ENCODE data around the gene GPR87.

Gene GPR87

GRCh38 chr3:151307583-151308488, 8.8 kb downstream of the GPR87 start:
- ChIA-PET POLR2A (no interaction called here), CTCF (interaction anchor here (1.1 to 3.2 kb wide), 2 partner anchors 19 to 140 kb away, joined by 3 to 8 read pairs; no protein-coding TSS in a partner anchor)
- no peak for TF ChIP-seq ZNF501 (tag by site-specific recombination; IDR thresholded peaks at IDR 0.05)
- no peak for TF ChIP-seq SP7 (tag by site-specific recombination; IDR thresholded peaks at IDR 0.05)
- TF ChIP-seq ZNF423 (tag by site-specific recombination; IDR thresholded peaks at IDR 0.05) = no peak
- no peak for TF ChIP-seq PRDM10 (tag by site-specific recombination; IDR thresholded peaks at IDR 0.05)
- no peak for TF ChIP-seq BCL6B (tag by site-specific recombination; IDR thresholded peaks at IDR 0.05)
- no peaks in the 10 kb centered on the region for H3K9me3 ChIP-seq (ENCODE audit: control insufficient read depth, insufficient read depth, low read depth, low read length)
- no peaks in the 10 kb centered on the region for H3K36me3 ChIP-seq (ENCODE audit: control insufficient read depth in 2 of 2, insufficient read depth in 1 of 2, low read length in 2 of 2)
- no peak overlapping the region for H3K4me3 ChIP-seq (ENCODE audit: low read depth, low read length)
- H3K4me1 ChIP-seq (ENCODE audit: control insufficient read depth, insufficient read depth, low read length) = no peaks in the 10 kb centered on the region
- H3K27ac ChIP-seq (ENCODE audit: extremely low read depth, low read depth, low read length) = no peak overlapping the region

GRCh38 chr3:151307131-151307530, 9.5 kb downstream of the GPR87 start:
- Histone ChIP-seq H3K9me3 (ENCODE audit: control insufficient read depth, insufficient read depth, low read depth, low read length) (no peaks in the 10 kb centered on the region), H3K27ac (ENCODE audit: extremely low read depth, low read depth, low read length) (no peak overlapping the region), H3K36me3 (ENCODE audit: control insufficient read depth in 2 of 2, insufficient read depth in 1 of 2, low read length in 2 of 2) (no peaks in the 10 kb centered on the region), H3K4me3 (ENCODE audit: low read depth, low read length) (no peak overlapping the region), H3K4me1 (ENCODE audit: control insufficient read depth, insufficient read depth, low read length) (no peaks in the 10 kb centered on the region)
- POLR2A ChIA-PET = no interaction called here
- TF ChIP-seq ZBTB26 (tag by site-specific recombination; optimal IDR thresholded peaks at IDR 0.05) (no peak), BCL11A (tag by site-specific recombination; IDR thresholded peaks at IDR 0.05; ENCODE audit: low read depth) (no peak), ZNF664 (tag by site-specific recombination; IDR thresholded peaks at IDR 0.05) (no peak), ZNF23 (tag by site-specific recombination; IDR thresholded peaks at IDR 0.05; ENCODE audit: borderline replicate concordance) (no peak), ZFP41 (tag by site-specific recombination; IDR thresholded peaks at IDR 0.05; ENCODE audit: borderline replicate concordance) (no peak), OVOL3 (tag by site-specific recombination; IDR thresholded peaks at IDR 0.05) (no peak), KLF1 (tag by site-specific recombination; IDR thresholded peaks at IDR 0.05) (no peak), ZNF549 (tag by site-specific recombination; IDR thresholded peaks at IDR 0.05) (no peak)
- CTCF ChIA-PET = interaction anchor here (3.2 kb wide), 1 partner anchor 19 kb away, joined by 8 read pairs; no protein-coding TSS in a partner anchor

GRCh38 chr3:151306168-151306810, 10.3 kb downstream of the GPR87 start:
- H3K4me1 ChIP-seq (ENCODE audit: control insufficient read depth, insufficient read depth, low read length) = no peaks in the 10 kb centered on the region
- POLR2A ChIA-PET = no interaction called here
- H3K27ac ChIP-seq (ENCODE audit: extremely low read depth, low read depth, low read length) = no peak overlapping the region
- H3K9me3 ChIP-seq (ENCODE audit: control insufficient read depth, insufficient read depth, low read depth, low read length) = no peaks in the 10 kb centered on the region
- no peak overlapping the region for H3K4me3 ChIP-seq (ENCODE audit: low read depth, low read length)
- CTCF ChIA-PET = interaction anchor here (0.5 to 3.2 kb wide), 3 partner anchors 13 to 64 kb away, joined by 3 to 8 read pairs (median 3); no protein-coding TSS in a partner anchor
- no peaks in the 10 kb centered on the region for H3K36me3 ChIP-seq (ENCODE audit: control insufficient read depth in 2 of 2, insufficient read depth in 1 of 2, low read length in 2 of 2)
- no peak for TF ChIP-seq GLIS1 (tag by site-specific recombination; IDR thresholded peaks at IDR 0.05)
- TF ChIP-seq ZNF664 (tag by site-specific recombination; IDR thresholded peaks at IDR 0.05) = no peak
- TF ChIP-seq ZNF626 (tag by site-specific recombination; IDR thresholded peaks at IDR 0.05) = no peak
- no peak for TF ChIP-seq TSHZ1 (tag by site-specific recombination; IDR thresholded peaks at IDR 0.05; ENCODE audit: borderline replicate concordance)
- no peak for TF ChIP-seq WT1 (tag by site-specific recombination; IDR thresholded peaks at IDR 0.05)
- TF ChIP-seq ZNF560 (tag by site-specific recombination; IDR thresholded peaks at IDR 0.05; ENCODE audit: borderline replicate concordance) = no peak
- TF ChIP-seq ZNF426 (tag by site-specific recombination; IDR thresholded peaks at IDR 0.05) = no peak
